CD4-positive, alpha-beta T cell (primary cell): ENCODE results near the gene LRRC39. TPM values are rescaled to one million over a fixed set of nuclear protein-coding genes. Genes with fewer than 3 reads are reported as not detected.

Experiments used
- ATAC-seq: fragments of 200-7000 bp; cut with Tn5 transposase; one replicate; pipeline ENCODE4 v1.10.0; 2022; ENCODE audit warnings: mild to moderate bottlenecking; ENCODE audit not compliant: poor library complexity
- CTCF ChIA-PET: fragments of 350-600 bp; sonication (Branson Sonifier 250); formaldehyde crosslinking; loops from one replicate; lab custom pipeline; 2021; ENCODE audit warnings: antibody characterized with exemption, inconsistent platforms; lab: Charles Lee
- POLR2A ChIA-PET: fragments of 350-600 bp; sonication (Branson Sonifier 250); formaldehyde crosslinking; loops from one replicate; lab custom pipeline; 2021; ENCODE audit warnings: antibody characterized with exemption, inconsistent platforms; lab: Charles Lee
- DNase-seq, 14 experiments: peaks; one replicate each; pipeline ENCODE4 v3.0.0-alpha.2; 2013 to 2020; ENCODE audit warnings: mixed read lengths in 2 of 14
- H3K27ac ChIP-seq, 2 donors: one replicate each; pipeline versions ENCODE4 v1.5.1 to v1.7.0; 2013; ENCODE audit warnings: low read length in 2 of 2, low read depth in 1 of 2, mild to moderate bottlenecking in 1 of 2
- H3K27me3 ChIP-seq, 2 experiments: 1 replicate in 1 of 2; 2 replicates in 1 of 2; pipeline versions ENCODE4 v1.6.1 to v1.7.0; 2013; ENCODE audit warnings: low read length in 2 of 2, control low read depth in 1 of 2, mild to moderate bottlenecking in 1 of 2, moderate library complexity in 1 of 2; ENCODE audit not compliant: insufficient read depth in 2 of 2, control insufficient read depth in 1 of 2
- H3K36me3 ChIP-seq: one replicate; pipeline ENCODE4 v1.6.1; 2013; ENCODE audit warnings: low read length, control low read depth; ENCODE audit not compliant: insufficient read depth
- H3K4me1 ChIP-seq: one replicate; pipeline ENCODE4 v1.6.1; 2013; ENCODE audit warnings: low read length, control low read depth; ENCODE audit not compliant: insufficient read depth
- H3K4me3 ChIP-seq: one replicate; pipeline ENCODE4 v1.5.1; 2013; ENCODE audit warnings: mild to moderate bottlenecking, low read length, moderate library complexity
- H3K9me3 ChIP-seq, 2 experiments: 1 replicate in 1 of 2; 2 replicates in 1 of 2; pipeline versions ENCODE4 v1.6.1 to v1.7.0; 2013; ENCODE audit warnings: low read length in 2 of 2, mild to moderate bottlenecking in 2 of 2, control low read depth in 1 of 2, moderate library complexity in 1 of 2; ENCODE audit not compliant: control insufficient read depth in 1 of 2, insufficient read depth in 1 of 2
- H3K27ac Mint-ChIP-seq: one replicate; pipeline ENCODE4 v1.8.0; 2020; ENCODE audit warnings: mixed read lengths
- H3K27me3 Mint-ChIP-seq: one replicate; pipeline ENCODE4 v1.8.0; 2021; ENCODE audit warnings: mixed read lengths
- H3K36me3 Mint-ChIP-seq: one replicate; pipeline ENCODE4 v1.8.0; 2021; ENCODE audit warnings: low read depth, mixed read lengths
- H3K4me1 Mint-ChIP-seq: one replicate; pipeline ENCODE4 v1.8.0; 2021; ENCODE audit warnings: low read depth, mixed read lengths
- H3K4me3 Mint-ChIP-seq: one replicate; pipeline ENCODE4 v1.8.0; 2020; ENCODE audit warnings: mild to moderate bottlenecking, mixed read lengths
- H3K9me3 Mint-ChIP-seq: one replicate; pipeline ENCODE4 v1.8.0; 2020; ENCODE audit warnings: mixed read lengths
- intact Hi-C, 2 experiments: fragments of 100-400 bp; cut with DNase I in 1 of 2; cut with micrococcal nuclease in 1 of 2; formaldehyde crosslinking; loops; one replicate each; pipeline versions ENCODE4 v1.15.1 to v1.9.0; 2023 to 2025; cut with DNase I, micrococcal nuclease
- total RNA-seq, 174 experiments: library from RNA in 2 of 174; stranded (reverse) in 2 of 174; gene quantifications; one replicate each; pipeline ENCODE4 v1.2.3 and lab custom pipeline; 2021 to 2026
- TF ChIP-seq, protein P1 (sequence below): fragments of 200-600 bp; IDR thresholded peaks from one replicate; pipeline ENCODE4 v1.8.0; 2022; ENCODE audit warnings: antibody characterized with exemption, mild to moderate bottlenecking

The LRRC39 gene
- total RNA-seq, 2 experiments from 2014 or later, result 1.3 to 1.4 TPM

DNA sequence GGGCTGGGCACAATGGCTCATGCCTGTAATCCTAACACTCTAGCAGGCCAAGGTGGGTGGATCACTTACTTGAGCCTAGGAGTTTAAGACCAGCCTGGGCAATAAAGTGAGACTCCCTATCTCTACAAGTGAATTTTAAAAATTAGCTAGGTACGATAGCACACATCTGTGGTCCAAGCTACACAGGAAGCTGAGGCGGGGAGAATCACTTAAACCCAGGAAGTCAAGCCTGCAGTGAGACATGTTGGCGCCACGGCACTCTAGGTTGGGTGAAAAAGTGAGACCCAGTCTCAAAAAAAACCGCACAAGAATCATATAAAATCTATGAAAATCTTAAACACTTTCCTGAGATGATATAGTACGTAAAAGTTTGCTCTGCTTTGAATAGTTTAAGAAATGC, 41.4 kb upstream of the LRRC39 start:
- ATAC-seq, result no peak

DNA sequence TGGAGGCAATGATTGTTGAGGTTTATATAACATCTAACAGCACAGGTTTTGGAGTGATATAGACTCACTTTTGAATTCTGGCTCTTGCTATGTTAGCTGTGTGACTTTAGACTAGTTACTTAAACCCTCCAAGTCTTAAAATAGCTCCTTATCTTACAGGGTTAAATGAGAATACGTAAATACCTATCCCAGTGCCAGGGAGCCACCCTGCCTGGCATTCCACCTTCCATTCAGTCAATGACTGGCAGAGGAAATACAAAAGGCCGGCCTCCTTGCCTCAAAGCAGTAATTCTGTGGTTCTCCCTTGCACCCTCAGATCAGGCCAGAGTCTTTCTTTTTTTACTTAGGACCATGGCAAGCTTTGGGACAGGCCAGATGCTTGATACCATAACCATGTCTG, 39.8 kb upstream of the LRRC39 start:
- Histone ChIP-seq H3K4me3 (no peak overlapping the region), H3K27ac (no peak overlapping the region), H3K27me3 (no peaks in the 10 kb centered on the region), H3K4me1 (no peaks in the 10 kb centered on the region), H3K36me3 (peaks cover 38% of the 10 kb centered on the region), H3K9me3 (no peaks in the 10 kb centered on the region)
- POLR2A ChIA-PET, result interaction anchor here (0.6 kb wide), 1 partner anchor 17 kb away, joined by 3 read pairs; no protein-coding TSS in a partner anchor
- peaks cover 68% of the 10 kb centered on the region for H3K36me3 Mint-ChIP-seq
- no peak overlapping the region for H3K27ac Mint-ChIP-seq
- no peaks in the 10 kb centered on the region for H3K9me3 Mint-ChIP-seq
- ATAC-seq, result no peak
- H3K4me1 Mint-ChIP-seq, result no peaks in the 10 kb centered on the region
- H3K27me3 Mint-ChIP-seq, result no peaks in the 10 kb centered on the region
- intact Hi-C loops, result no loop called here
- H3K4me3 Mint-ChIP-seq, result no peak overlapping the region
- DNase-seq, result no peak
- CTCF ChIA-PET, result interaction anchor here (0.5 kb wide), 1 partner anchor 13 kb away, joined by 3 read pairs; no protein-coding TSS in a partner anchor
- TF ChIP-seq, protein P1, sequence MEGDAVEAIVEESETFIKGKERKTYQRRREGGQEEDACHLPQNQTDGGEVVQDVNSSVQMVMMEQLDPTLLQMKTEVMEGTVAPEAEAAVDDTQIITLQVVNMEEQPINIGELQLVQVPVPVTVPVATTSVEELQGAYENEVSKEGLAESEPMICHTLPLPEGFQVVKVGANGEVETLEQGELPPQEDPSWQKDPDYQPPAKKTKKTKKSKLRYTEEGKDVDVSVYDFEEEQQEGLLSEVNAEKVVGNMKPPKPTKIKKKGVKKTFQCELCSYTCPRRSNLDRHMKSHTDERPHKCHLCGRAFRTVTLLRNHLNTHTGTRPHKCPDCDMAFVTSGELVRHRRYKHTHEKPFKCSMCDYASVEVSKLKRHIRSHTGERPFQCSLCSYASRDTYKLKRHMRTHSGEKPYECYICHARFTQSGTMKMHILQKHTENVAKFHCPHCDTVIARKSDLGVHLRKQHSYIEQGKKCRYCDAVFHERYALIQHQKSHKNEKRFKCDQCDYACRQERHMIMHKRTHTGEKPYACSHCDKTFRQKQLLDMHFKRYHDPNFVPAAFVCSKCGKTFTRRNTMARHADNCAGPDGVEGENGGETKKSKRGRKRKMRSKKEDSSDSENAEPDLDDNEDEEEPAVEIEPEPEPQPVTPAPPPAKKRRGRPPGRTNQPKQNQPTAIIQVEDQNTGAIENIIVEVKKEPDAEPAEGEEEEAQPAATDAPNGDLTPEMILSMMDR, result no peak

More for the DNA sequence above, 41.4 kb upstream of the LRRC39 start:
- TF ChIP-seq, protein P1, result no peak
- Mint-ChIP-seq H3K9me3 (no peaks in the 10 kb centered on the region), H3K4me1 (no peaks in the 10 kb centered on the region), H3K27ac (no peak overlapping the region), H3K36me3 (peaks cover 55% of the 10 kb centered on the region), H3K4me3 (no peak overlapping the region), H3K27me3 (no peaks in the 10 kb centered on the region)
- no peak overlapping the region for H3K27ac ChIP-seq
- no peak overlapping the region for H3K4me3 ChIP-seq
- H3K36me3 ChIP-seq, result peaks cover 33% of the 10 kb centered on the region
- H3K4me1 ChIP-seq, result no peaks in the 10 kb centered on the region
- ChIA-PET POLR2A (no interaction called here), CTCF (no interaction called here)
- no peaks in the 10 kb centered on the region for H3K27me3 ChIP-seq
- no peak for DNase-seq
- intact Hi-C loops, result no loop called here
- H3K9me3 ChIP-seq, result no peaks in the 10 kb centered on the region

DNA sequence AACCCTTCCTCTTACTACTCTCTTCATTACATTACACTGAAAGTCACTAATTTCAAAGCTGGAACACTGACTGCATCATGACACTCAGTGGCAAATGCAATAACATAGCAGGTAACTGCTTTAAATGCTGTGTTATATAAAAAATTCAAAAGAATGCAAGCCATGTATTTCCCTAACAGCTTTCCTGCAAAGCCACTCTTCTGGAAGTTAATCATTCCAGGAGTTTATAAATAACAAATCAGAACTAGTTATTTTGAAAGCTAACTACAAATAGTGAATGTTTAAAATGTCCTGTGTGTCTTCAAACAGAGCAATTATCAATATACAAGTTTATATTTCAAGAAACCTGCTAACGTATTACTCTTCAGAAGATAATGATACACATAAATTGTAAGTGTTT, 37.0 kb upstream of the LRRC39 start:
- H3K9me3 ChIP-seq, result no peaks in the 10 kb centered on the region
- Mint-ChIP-seq H3K27ac (no peak overlapping the region), H3K36me3 (peaks cover 83% of the 10 kb centered on the region), H3K9me3 (no peaks in the 10 kb centered on the region), H3K27me3 (no peaks in the 10 kb centered on the region), H3K4me3 (no peak overlapping the region), H3K4me1 (no peaks in the 10 kb centered on the region)
- TF ChIP-seq, protein P1, result no peak
- H3K27me3 ChIP-seq, result no peaks in the 10 kb centered on the region
- no peak overlapping the region for H3K27ac ChIP-seq
- no peak for ATAC-seq
- no peaks in the 10 kb centered on the region for H3K4me1 ChIP-seq
- POLR2A ChIA-PET, result no interaction called here
- intact Hi-C loops, result no loop called here
- H3K4me3 ChIP-seq, result no peak overlapping the region
- peaks cover 54% of the 10 kb centered on the region for H3K36me3 ChIP-seq
- CTCF ChIA-PET, result no interaction called here
- DNase-seq, result no peak
